ENCODE data around the gene COL1A2.

DNA sequence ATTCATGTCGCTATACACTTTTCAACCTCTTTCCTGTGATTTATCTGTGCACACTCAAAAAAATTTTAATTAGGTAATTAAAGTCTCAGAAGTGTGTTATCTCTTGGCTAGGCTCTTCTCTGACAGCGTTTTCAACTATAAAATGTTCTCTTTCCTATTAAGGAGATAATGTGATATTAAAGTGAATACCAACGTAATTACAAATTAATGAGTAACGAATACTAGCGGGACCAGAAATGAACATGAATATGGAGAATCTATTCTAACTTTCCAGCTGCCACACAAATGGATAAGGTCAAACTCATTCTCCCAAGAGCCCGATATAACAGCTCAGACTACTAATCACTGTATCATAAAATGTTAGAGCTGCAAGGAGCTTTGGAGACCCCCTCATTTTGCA lies 12.0 kb downstream of the COL1A2 start:
- no peak for TF ChIP-seq POLR2A (IDR thresholded peaks at IDR 0.05)
- TF ChIP-seq, protein P1, sequence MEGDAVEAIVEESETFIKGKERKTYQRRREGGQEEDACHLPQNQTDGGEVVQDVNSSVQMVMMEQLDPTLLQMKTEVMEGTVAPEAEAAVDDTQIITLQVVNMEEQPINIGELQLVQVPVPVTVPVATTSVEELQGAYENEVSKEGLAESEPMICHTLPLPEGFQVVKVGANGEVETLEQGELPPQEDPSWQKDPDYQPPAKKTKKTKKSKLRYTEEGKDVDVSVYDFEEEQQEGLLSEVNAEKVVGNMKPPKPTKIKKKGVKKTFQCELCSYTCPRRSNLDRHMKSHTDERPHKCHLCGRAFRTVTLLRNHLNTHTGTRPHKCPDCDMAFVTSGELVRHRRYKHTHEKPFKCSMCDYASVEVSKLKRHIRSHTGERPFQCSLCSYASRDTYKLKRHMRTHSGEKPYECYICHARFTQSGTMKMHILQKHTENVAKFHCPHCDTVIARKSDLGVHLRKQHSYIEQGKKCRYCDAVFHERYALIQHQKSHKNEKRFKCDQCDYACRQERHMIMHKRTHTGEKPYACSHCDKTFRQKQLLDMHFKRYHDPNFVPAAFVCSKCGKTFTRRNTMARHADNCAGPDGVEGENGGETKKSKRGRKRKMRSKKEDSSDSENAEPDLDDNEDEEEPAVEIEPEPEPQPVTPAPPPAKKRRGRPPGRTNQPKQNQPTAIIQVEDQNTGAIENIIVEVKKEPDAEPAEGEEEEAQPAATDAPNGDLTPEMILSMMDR (IDR thresholded peaks at IDR 0.05) = no peak
